Measurements from ENCODE around the gene GSDMA.
A peak's percentile ranks its signal among the peaks of the same experiment; 100 is the strongest.

The GSDMA gene

DNA sequence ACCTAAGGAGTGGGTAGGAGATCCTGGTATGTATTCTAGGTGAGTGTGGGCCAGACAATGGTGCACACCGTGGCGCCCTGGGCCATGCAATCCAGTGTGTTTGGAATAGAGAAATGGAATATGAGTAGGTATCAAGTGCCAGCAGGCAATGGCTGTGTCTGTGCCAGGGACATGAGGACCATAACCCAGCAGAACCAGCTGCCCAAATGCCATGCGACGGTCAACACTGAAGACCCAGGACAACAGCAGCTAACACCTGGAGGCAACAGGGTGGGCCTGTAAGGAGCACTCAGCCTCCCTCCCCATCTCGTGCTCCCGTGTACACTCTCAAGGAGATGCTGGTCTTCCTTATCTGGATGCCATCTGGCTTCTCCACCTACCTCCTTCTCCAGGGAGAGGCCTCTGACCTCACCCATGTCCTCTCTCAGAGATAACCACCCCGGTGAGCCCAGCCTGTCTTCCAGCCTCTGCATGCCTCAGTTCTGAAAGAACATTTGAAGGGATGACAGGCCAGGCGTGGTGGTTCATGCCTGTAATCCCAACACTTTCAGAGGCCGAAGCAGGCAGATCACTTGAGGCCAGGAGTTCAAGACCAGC, 43.6 kb upstream of the GSDMA start:
- peaks cover 35% of the 10 kb centered on the region for H3K36me3 ChIP-seq (replicated peaks; ENCODE audit: low read depth, low read length)
- peaks cover 43% of the 10 kb centered on the region for H3K4me1 ChIP-seq (ENCODE audit: low read length)

DNA sequence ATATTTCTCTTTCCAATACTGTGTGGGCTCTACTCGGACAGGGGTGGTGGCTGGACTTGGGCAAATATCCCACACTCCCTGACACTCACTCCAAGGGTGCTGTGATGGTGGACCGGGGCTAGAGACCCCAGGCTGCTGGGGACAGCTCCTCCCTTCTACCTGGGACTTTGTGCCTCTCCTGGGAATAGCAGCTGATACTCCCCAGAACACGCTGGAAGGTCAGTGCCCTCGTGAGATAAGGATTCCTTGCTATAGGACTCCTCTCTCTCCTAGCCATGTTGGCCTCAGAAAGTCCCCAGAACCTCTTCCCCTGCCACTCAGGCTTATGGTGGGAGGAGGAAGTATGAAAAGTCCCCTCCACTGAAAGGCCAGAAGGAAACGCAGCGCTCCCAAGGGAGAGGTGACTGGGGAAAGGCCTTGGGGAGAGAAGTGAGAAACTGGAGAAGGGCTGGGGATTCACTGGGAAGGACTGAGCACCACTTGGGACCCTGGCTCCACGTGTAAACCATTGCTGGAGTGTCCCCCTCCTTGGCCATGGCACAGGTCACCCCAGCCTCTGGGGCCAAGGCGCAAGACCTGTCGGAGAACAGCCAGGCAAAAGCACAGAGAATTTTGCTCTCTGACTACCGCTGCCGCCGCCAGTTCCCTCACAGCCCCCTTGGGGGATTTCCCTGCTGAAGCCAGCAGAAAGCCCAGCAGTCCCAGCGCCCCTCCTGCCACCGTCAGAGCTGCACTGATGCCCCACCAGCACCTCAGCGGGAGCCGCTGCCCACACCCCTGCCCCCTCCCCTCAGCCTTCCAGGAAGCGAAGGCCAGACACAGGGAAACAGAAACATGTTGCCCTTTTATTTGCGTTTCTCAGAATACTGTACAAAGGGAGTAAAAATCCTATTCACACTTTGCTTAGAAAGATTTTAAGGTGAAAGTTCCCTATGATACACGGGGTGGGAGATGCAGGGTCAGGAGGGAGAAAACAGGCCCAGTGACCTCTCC, 42.3 kb upstream of the GSDMA start:
- Histone ChIP-seq H3K79me2 (ENCODE audit: low read length) (peaks cover 11% of the 10 kb centered on the region), H3K4me1 (ENCODE audit: low read length) (peaks cover 44% of the 10 kb centered on the region), H3K36me3 (replicated peaks; ENCODE audit: low read depth, low read length) (peaks cover 35% of the 10 kb centered on the region), H3K27me3 (ENCODE audit: low read depth, low read length) (no peaks in the 10 kb centered on the region), H3K4me2 (ENCODE audit: low read length) (peak overlapping the region; percentile 60), H2AFZ (ENCODE audit: low read depth, low read length) (no peak overlapping the region), H3K9ac (ENCODE audit: low read length) (peak overlapping the region; percentile 41; the same call in 1 of the 2 replicates), H3K27ac (ENCODE audit: low read length) (peak overlapping the region; percentile 68), H3K9me3 (ENCODE audit: insufficient read depth, low read length) (no peaks in the 10 kb centered on the region), H4K20me1 (ENCODE audit: insufficient read depth, low read length) (peaks cover 7% of the 10 kb centered on the region; the same call in 1 of the 2 replicates), H3K4me3 (ENCODE audit: low read length) (peak overlapping the region; percentile 27)
- TF ChIP-seq EZH2phosphoT487 (IDR thresholded peaks at IDR 0.05; ENCODE audit: low read depth) (no peak), CTCF (IDR thresholded peaks at IDR 0.05; ENCODE audit: low read depth, low read length) (no peak)

More for the DNA sequence above, 43.6 kb upstream of the GSDMA start:
- Histone ChIP-seq H3K27ac (ENCODE audit: low read length) (no peak overlapping the region), H3K4me2 (ENCODE audit: low read length) (no peak overlapping the region), H3K9ac (ENCODE audit: low read length) (no peak overlapping the region), H3K4me3 (ENCODE audit: low read length) (no peak overlapping the region), H3K79me2 (ENCODE audit: low read length) (no peaks in the 10 kb centered on the region), H3K27me3 (ENCODE audit: low read depth, low read length) (no peaks in the 10 kb centered on the region), H4K20me1 (ENCODE audit: insufficient read depth, low read length) (no peaks in the 10 kb centered on the region), H3K9me3 (ENCODE audit: insufficient read depth, low read length) (no peaks in the 10 kb centered on the region), H2AFZ (ENCODE audit: low read depth, low read length) (no peak overlapping the region)
- TF ChIP-seq EZH2phosphoT487 (IDR thresholded peaks at IDR 0.05; ENCODE audit: low read depth): no peak
- no peak for TF ChIP-seq CTCF (IDR thresholded peaks at IDR 0.05; ENCODE audit: low read depth, low read length)

DNA sequence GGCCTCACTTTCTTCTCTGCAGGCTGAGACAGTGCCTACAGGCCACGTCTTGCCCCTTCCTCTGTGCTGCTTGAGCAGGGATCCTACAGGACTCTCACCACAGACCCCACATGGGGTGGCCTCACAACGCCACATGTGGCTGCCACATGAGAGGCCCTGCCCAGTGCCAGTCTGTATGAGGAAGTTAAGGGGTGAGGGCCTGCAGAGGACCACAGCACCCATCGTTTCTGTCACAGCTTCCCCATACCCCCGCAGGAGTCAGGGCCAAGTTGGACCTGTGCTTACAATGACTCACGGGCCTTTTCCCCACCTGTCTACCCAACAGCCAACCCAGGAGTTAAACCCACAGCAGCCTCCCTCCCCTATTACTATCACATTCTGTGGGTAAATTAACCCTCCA, 41.5 kb upstream of the GSDMA start:
- peak overlapping the region; percentile 60 for H3K4me2 ChIP-seq (ENCODE audit: low read length)
- peak overlapping the region; percentile 68 for H3K27ac ChIP-seq (ENCODE audit: low read length)
- peaks cover 35% of the 10 kb centered on the region for H3K36me3 ChIP-seq (replicated peaks; ENCODE audit: low read depth, low read length)

More for the DNA sequence above, 41.5 kb upstream of the GSDMA start:
- H2AFZ ChIP-seq (ENCODE audit: low read depth, low read length): no peak overlapping the region
- peaks cover 14% of the 10 kb centered on the region; the same call in 1 of the 2 replicates for H4K20me1 ChIP-seq (ENCODE audit: insufficient read depth, low read length)
- H3K4me3 ChIP-seq (ENCODE audit: low read length): no peak overlapping the region
- no peaks in the 10 kb centered on the region for H3K9me3 ChIP-seq (ENCODE audit: insufficient read depth, low read length)
- peaks cover 43% of the 10 kb centered on the region for H3K4me1 ChIP-seq (ENCODE audit: low read length)
- H3K9ac ChIP-seq (ENCODE audit: low read length): peak overlapping the region; percentile 41; the same call in 1 of the 2 replicates
- no peaks in the 10 kb centered on the region for H3K27me3 ChIP-seq (ENCODE audit: low read depth, low read length)
- peaks cover 19% of the 10 kb centered on the region for H3K79me2 ChIP-seq (ENCODE audit: low read length)
- no peak for TF ChIP-seq EZH2phosphoT487 (IDR thresholded peaks at IDR 0.05; ENCODE audit: low read depth)
- TF ChIP-seq CTCF (IDR thresholded peaks at IDR 0.05; ENCODE audit: low read depth, low read length): no peak
